Measurements from ENCODE around the gene PER2.
"Not testable (repeated sequence)": the region's sequence is repeated elsewhere in the genome, so short reads cannot be mapped to it uniquely, and the experiment has no call there.

PER2 gene

GRCh38 chr2:238285653-238286082 lies 2.7 kb downstream of the PER2 start:
- no peak for DNase-seq

- DNase-seq: no peak
These were observed 3.5 kb downstream of the PER2 start for GRCh38 chr2:238284802-238285515.

- no peak for DNase-seq
These were observed 5.3 kb downstream of the PER2 start for GRCh38 chr2:238282861-238283738.

- no peak for DNase-seq
These were observed 6.5 kb downstream of the PER2 start for GRCh38 chr2:238281826-238282480.

- no peak for DNase-seq
These were observed 8.2 kb downstream of the PER2 start for GRCh38 chr2:238280083-238280825.

GRCh38 chr2:238279324-238279682 lies 9.1 kb downstream of the PER2 start:
- DNase-seq: no peak

- DNase-seq: no peak
These were observed 9.6 kb downstream of the PER2 start for GRCh38 chr2:238278626-238279323.

- DNase-seq: no peak
These were observed 10.7 kb downstream of the PER2 start for GRCh38 chr2:238277695-238278094.

GRCh38 chr2:238274152-238274865 lies 14.1 kb downstream of the PER2 start:
- DNase-seq: no peak

GRCh38 chr2:238273433-238273832 lies 15.0 kb downstream of the PER2 start:
- DNase-seq: not testable (repeated sequence)

- no peak for DNase-seq
These were observed 16.3 kb downstream of the PER2 start for GRCh38 chr2:238272156-238272555.

- DNase-seq: not testable (repeated sequence)
These were observed 16.7 kb downstream of the PER2 start for GRCh38 chr2:238271686-238272085.

- no peak for DNase-seq
These were observed 17.3 kb downstream of the PER2 start for GRCh38 chr2:238271061-238271554.

GRCh38 chr2:238270606-238271005 lies 17.8 kb downstream of the PER2 start:
- no peak for DNase-seq

- DNase-seq: no peak
These were observed 18.7 kb downstream of the PER2 start for GRCh38 chr2:238269741-238270140.

GRCh38 chr2:238267884-238268680 lies 20.3 kb downstream of the PER2 start:
- DNase-seq: no peak

- DNase-seq: no peak
These were observed 21.1 kb downstream of the PER2 start for GRCh38 chr2:238267341-238267710.

GRCh38 chr2:238265605-238266004 lies 22.8 kb downstream of the PER2 start:
- DNase-seq: no peak

GRCh38 chr2:238264072-238264460 lies 24.3 kb downstream of the PER2 start:
- DNase-seq: no peak

- peak; percentile 48 for DNase-seq
These were observed 25.0 kb downstream of the PER2 start for GRCh38 chr2:238263204-238264071.
